BE2C (cell line): ENCODE data around the gene USB1.
"Not testable (repeated sequence)": the region's sequence is repeated elsewhere in the genome, so short reads cannot be mapped to it uniquely, and the experiment has no call there.

Source experiments
- DNase-seq: peaks from one replicate; pipeline ENCODE4 v3.0.0-alpha.2; 2020
- H3K27me3 ChIP-seq: fragments of 250-450 bp; sonication (Bioruptor Pico); 2 replicates; pipeline ENCODE4 v1.5.1; 2020; ENCODE audit warnings: mild to moderate bottlenecking
- H3K36me3 ChIP-seq: fragments of 250-450 bp; sonication (Bioruptor Pico); 2 replicates; pipeline ENCODE4 v1.5.1; 2020; ENCODE audit warnings: mild to moderate bottlenecking
- H3K4me1 ChIP-seq: fragments of 250-450 bp; sonication (Bioruptor Pico); 2 replicates; pipeline ENCODE4 v1.5.1; 2020
- H3K4me3 ChIP-seq: 2 replicates; pipeline ENCODE4 v1.5.1; 2011; ENCODE audit warnings: low read depth, low read length
- H3K9me3 ChIP-seq: fragments of 250-450 bp; sonication (Bioruptor Pico); 2 replicates; pipeline ENCODE4 v1.5.1; 2020
- CTCF ChIP-seq: IDR thresholded peaks from 2 replicates; pipeline ENCODE4 v1.5.1; 2012; ENCODE audit warnings: mild to moderate bottlenecking, low read depth, low read length

USB1 gene

GRCh38 chr16:58002416-58002800 is 1.2 kb downstream of the USB1 start:
- H3K9me3 ChIP-seq, result no peaks in the 10 kb centered on the region
- TF ChIP-seq CTCF, result no peak
- DNase-seq, result no peak
- H3K27me3 ChIP-seq, result no peaks in the 10 kb centered on the region
- 0 out of 2 replicates have a peak, but pooled peaks cover 3% of the 10 kb centered on the region for H3K36me3 ChIP-seq
- H3K4me1 ChIP-seq, result no peaks in the 10 kb centered on the region; the same call in 1 of the 2 replicates
- H3K4me3 ChIP-seq, result no peak overlapping the region

- Histone ChIP-seq H3K36me3 (0 out of 2 replicates have a peak, but pooled peaks cover 3% of the 10 kb centered on the region), H3K9me3 (no peaks in the 10 kb centered on the region), H3K4me3 (no peak overlapping the region), H3K27me3 (no peaks in the 10 kb centered on the region), H3K4me1 (no peaks in the 10 kb centered on the region; the same call in 1 of the 2 replicates)
- no peak for TF ChIP-seq CTCF
- no peak for DNase-seq
These were observed 1.7 kb downstream of the USB1 start for GRCh38 chr16:58002936-58003335.

GRCh38 chr16:58004736-58005135 is 3.5 kb downstream of the USB1 start:
- H3K4me1 ChIP-seq, H3K36me3 ChIP-seq, H3K27me3 ChIP-seq, H3K9me3 ChIP-seq, DNase-seq, H3K4me3 ChIP-seq: not testable (repeated sequence)

- Histone ChIP-seq H3K9me3 (no peaks in the 10 kb centered on the region), H3K36me3 (peaks cover 11% of the 10 kb centered on the region; the same call in 1 of the 2 replicates), H3K27me3 (no peaks in the 10 kb centered on the region), H3K4me3 (no peak overlapping the region), H3K4me1 (no peaks in the 10 kb centered on the region; the same call in none of the 2 replicates)
- TF ChIP-seq CTCF, result no peak
- no peak for DNase-seq
These were observed 8.7 kb downstream of the USB1 start for GRCh38 chr16:58009856-58010416.

GRCh38 chr16:58010886-58011285 is 9.7 kb downstream of the USB1 start:
- no peak for DNase-seq
- peaks cover 11% of the 10 kb centered on the region; the same call in 1 of the 2 replicates for H3K36me3 ChIP-seq
- H3K4me1 ChIP-seq, result no peaks in the 10 kb centered on the region; the same call in 1 of the 2 replicates
- H3K27me3 ChIP-seq, result no peaks in the 10 kb centered on the region
- H3K4me3 ChIP-seq, result no peak overlapping the region
- no peaks in the 10 kb centered on the region for H3K9me3 ChIP-seq
- TF ChIP-seq CTCF, result no peak

- H3K9me3 ChIP-seq, result no peaks in the 10 kb centered on the region
- no peak for DNase-seq
- H3K4me3 ChIP-seq, result no peak overlapping the region
- peaks cover 11% of the 10 kb centered on the region; the same call in 1 of the 2 replicates for H3K36me3 ChIP-seq
- TF ChIP-seq CTCF, result no peak
- no peaks in the 10 kb centered on the region for H3K27me3 ChIP-seq
- H3K4me1 ChIP-seq, result no peaks in the 10 kb centered on the region; the same call in 1 of the 2 replicates
These were observed 10.4 kb downstream of the USB1 start for GRCh38 chr16:58011652-58012051.
